ENCODE results near the gene TNFRSF1B.
A peak's percentile ranks its signal among the peaks of the same experiment; 100 is the strongest.

Gene TNFRSF1B

GRCh38 chr1:12194666-12195216 is 27.9 kb downstream of the TNFRSF1B start:
- no peak for DNase-seq (ENCODE audit: low read depth)

DNA sequence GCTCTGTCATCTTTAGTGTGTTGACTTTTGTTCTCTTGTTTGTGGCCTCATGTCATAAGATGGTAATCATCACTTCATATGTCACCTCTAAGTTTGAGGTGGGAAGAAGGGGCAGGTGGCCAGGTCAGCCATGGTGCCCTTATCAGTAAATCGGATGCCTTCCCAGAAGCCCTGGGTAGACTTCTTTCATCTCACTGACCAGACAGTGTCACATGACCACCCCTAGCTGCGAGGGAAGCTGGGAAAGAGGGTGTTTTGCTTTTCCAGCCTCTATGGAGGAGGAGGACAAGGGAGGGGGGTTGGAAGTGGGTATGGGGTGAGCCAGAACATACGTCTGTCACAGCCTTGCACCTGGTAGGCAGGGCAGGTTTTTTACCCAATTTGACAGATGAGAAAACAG is 28.6 kb downstream of the TNFRSF1B start:
- DNase-seq (ENCODE audit: low read depth), result no peak

DNA sequence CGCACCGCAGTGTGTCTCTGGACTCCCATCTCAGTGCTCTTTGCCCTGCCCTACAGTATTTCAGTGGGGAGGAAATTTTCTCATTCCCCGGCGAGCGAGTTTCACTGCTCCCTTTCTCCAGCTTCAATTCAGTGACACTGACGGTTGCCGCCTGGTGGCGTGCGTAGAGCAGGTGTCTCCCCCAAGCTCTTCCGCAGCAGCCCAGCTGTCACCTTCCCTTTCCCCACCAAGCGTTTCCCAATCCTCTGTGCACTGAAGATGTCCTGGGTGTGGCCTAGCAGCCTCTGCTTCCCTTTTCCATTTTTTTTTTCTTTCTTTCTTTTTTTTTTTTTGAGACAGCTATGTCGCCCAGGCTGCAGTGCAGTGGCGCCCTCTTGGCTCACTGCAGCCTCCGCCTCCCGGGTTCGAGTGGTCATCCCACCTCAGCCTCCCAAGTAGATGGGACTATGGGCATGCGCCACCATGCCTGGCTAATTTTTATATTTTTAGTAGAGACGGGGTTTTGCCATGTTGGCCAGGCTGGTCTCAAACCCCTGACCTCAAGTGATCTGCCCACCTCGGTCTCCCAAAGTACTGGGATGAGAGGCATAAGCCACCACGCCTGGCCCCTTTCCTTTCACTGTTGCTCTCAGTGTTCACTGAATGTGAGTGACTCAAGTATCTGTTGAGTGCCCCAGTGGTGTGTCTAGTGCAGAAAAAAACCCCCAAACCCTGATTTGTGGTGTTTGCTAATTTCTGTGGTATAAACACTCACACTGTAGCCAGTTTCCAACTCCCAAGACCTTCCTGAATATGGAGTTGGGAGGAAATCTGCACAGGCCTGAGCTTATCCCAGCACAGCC is 30.1 kb downstream of the TNFRSF1B start:
- DNase-seq (ENCODE audit: low read depth), result no peak

DNA sequence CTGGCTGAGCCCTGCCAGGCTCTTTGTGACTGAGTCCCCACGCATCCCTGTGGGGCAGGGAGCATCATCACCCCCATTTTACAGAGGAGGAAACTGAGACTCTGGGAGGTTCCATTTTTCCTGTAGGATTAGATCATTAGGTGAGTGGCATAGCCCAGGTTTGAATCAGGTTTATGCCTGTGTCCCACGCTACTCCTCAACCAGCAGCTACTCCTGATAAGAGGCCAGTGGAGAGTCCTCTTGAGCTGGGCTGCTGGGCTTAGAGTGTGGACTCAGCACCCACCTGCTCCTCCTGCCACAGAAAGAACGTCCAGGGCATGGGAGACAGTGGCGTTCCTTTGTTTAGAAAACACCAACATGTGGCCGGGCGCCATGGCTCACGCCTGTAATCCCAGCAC is 30.7 kb downstream of the TNFRSF1B start:
- no peak for DNase-seq (ENCODE audit: low read depth)

DNA sequence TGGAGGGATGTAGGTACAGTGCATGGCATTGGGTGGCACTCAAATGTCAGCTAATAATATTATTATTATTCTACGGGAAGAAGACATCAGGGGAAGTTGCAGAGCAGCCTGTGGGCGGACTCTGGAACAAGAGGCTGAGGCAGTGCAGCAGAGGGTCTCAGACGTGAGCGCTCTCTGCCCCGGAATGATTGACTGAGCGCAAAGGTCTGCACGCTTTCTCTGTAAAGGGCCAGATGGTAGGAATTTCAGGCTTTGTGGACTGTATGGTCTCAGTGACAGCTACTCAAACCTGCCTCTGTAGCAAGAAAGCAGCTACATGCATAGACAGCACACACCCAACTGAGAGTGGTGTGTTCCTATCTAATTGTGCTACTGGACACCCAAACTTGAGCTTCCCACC is 33.4 kb downstream of the TNFRSF1B start:
- DNase-seq (ENCODE audit: low read depth), result no peak

- peak; percentile 25 for DNase-seq (ENCODE audit: low read depth)
These were observed 34.8 kb downstream of the TNFRSF1B start for GRCh38 chr1:12201352-12202189.

DNA sequence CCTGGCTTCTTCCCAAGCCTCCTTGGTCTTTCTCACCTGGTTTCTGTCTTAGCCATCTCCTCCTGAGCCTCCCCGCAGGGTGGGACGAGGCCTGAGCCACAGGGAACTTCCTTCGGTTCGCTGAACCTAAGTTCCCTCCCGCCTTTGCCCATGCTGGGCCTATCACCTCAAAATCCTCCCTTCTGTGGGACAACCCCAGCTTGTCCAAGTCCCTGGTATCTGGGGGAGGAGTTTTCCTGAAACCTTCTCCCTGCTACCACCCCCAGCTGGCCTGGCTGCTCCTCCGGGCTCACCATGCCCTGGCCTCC is 35.4 kb downstream of the TNFRSF1B start:
- DNase-seq (ENCODE audit: low read depth), result no peak

- no peak for DNase-seq (ENCODE audit: low read depth)
These were observed 35.8 kb downstream of the TNFRSF1B start for GRCh38 chr1:12202577-12202976.

GRCh38 chr1:12203216-12204007 is 36.6 kb downstream of the TNFRSF1B start:
- no peak for DNase-seq (ENCODE audit: low read depth)

- peak; percentile 60 for DNase-seq (ENCODE audit: low read depth)
These were observed 37.3 kb downstream of the TNFRSF1B start for GRCh38 chr1:12204140-12204539.

- no peak for DNase-seq (ENCODE audit: low read depth)
These were observed 38.2 kb downstream of the TNFRSF1B start for GRCh38 chr1:12204754-12205658.

DNA sequence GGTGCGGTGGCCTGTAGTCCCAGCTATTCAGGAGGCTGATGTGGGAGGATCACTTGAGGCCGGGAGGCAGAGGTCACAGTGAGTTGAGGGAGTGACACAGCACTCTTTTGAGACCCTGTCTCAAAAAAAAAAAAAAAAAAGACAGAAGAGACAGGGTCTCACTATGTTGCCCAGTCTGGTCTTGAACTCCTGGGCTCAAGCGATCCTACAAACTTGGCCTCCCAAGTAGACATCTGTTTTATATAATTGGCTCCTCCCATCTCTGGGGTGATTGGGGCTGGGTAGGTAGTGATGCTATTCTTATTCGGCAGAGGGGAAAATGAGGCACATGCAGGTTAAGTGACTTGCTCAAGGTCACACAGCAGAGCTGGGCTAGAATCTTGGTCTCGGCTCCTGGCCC is 39.4 kb downstream of the TNFRSF1B start:
- DNase-seq (ENCODE audit: low read depth), result no peak

GRCh38 chr1:12206792-12207424 is 40.1 kb downstream of the TNFRSF1B start:
- no peak for DNase-seq (ENCODE audit: low read depth)

DNA sequence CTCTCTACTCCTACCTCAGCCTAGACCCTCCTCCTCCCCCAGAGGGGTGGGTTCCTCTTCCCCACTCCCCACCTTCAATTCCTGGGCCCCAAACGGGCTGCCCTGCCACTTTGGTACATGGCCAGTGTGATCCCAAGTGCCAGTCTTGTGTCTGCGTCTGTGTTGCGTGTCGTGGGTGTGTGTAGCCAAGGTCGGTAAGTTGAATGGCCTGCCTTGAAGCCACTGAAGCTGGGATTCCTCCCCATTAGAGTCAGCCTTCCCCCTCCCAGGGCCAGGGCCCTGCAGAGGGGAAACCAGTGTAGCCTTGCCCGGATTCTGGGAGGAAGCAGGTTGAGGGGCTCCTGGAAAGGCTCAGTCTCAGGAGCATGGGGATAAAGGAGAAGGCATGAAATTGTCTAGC is 41.5 kb downstream of the TNFRSF1B start:
- no peak for DNase-seq (ENCODE audit: low read depth)

DNA sequence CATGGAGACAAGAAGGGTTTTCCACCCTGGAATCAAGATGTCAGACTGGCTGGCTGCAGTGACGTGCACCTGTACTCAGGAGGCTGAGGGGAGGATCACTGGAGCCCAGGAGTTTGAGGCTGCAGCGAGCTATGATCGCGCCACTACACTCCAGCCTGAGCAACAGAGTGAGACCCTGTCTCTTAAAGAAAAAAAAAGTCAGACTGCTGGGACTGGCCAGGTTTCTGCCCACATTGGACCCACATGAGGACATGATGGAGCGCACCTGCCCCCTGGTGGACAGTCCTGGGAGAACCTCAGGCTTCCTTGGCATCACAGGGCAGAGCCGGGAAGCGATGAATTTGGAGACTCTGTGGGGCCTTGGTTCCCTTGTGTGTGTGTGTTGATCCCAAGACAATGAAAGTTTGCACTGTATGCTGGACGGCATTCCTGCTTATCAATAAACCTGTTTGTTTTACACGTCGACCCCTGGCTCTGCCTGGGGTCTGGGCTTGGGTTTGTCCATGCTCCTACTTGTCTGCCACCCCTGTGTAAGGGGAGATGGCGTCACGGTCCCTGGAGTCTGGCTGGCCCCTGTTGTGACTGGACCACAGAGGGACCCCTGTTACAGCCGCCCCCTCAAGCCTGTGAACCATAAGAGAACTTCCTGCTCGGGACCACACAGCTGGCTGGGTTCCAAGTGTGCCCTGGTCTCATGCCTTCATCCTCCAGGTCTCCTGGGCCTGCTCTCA is 42.1 kb downstream of the TNFRSF1B start:
- peak; percentile 80 for DNase-seq (ENCODE audit: low read depth)

DNA sequence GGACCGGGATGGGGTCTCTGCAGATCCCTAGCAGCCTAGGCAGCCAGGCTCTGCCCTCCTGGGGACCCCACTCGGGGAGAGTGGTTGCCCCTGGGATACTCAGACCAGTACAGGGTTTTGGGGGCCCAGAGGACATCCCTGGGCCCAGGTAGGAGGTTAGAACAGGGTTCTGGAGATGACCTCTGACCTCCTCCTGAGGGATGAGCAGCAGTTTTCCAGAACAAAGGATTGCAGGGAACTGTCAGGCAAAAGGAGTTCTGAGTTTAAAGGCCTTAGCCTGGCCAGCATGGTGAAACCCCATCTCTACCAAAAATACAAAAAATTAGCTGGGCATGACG is 42.7 kb downstream of the TNFRSF1B start:
- no peak for DNase-seq (ENCODE audit: low read depth)

DNA sequence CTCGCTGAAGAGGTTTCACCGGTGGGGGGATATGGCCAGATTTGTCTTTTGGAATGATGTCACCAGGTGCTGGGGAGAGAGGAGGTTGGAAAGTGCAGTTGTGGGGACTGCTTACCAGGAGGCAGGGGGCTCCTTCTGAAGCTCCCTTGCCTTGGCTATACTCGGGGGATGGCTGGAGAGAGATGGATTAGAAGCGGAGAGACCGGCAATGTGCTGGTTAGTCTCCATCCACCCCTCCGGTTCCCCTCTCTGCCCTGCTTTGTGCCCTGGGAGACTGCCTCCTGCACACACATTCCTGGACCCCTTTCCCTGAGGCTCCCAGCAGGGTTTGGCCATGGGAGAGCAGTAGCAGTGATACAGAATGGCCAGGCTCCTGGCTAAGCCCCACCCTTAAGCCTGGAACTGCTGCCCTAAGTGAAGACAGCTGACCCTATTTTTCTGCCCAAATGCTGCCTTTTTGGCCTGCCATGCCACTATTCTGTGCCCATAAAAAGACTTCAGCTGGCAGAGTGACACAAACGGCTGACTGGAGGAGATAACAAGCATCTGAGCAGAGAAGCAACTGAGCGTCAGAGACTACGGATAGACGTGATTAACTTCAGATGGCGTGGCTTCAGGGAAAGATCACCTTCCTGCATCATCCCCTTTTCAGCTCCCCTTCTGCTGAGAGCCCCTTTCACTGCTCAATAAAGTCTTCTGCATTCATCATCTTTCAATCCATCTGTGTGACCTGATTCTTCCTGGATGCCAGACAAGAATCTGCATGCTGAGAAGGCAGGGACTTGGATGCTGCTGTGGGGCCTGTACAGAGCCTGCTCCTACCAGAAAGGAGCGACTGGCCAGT is 48.5 kb downstream of the TNFRSF1B start:
- DNase-seq (ENCODE audit: low read depth), result no peak

- no peak for DNase-seq (ENCODE audit: low read depth)
These were observed 53.0 kb downstream of the TNFRSF1B start for GRCh38 chr1:12219800-12220199.

DNA sequence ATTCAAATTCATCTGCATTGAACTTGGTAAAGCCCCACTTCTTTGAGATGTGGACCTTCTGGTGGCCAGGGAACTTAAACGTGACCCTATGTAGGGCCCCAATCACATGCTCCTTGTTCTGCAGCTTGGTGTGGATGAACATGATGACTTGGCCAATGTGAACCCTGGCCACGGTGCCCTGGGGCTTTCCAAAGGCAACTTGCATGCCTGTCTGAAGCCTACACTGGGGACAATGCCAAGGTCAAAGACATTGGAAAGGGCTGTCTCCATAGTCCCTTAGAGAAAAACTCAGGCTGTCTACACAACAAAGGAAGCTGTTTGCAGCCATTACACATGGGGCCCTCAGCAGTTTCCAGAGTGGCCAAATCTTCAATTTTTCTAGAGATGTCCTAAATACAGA is 54.1 kb downstream of the TNFRSF1B start:
- DNase-seq (ENCODE audit: low read depth), result no peak
